Kasumi-1 (cell line): ENCODE measurements around the gene RASAL3.

Experiments used
- DNase-seq, 2 experiments: peaks; one replicate each; lab custom pipeline; 2025; lab: John Stamatoyannopoulos, UW

Gene RASAL3

DNA sequence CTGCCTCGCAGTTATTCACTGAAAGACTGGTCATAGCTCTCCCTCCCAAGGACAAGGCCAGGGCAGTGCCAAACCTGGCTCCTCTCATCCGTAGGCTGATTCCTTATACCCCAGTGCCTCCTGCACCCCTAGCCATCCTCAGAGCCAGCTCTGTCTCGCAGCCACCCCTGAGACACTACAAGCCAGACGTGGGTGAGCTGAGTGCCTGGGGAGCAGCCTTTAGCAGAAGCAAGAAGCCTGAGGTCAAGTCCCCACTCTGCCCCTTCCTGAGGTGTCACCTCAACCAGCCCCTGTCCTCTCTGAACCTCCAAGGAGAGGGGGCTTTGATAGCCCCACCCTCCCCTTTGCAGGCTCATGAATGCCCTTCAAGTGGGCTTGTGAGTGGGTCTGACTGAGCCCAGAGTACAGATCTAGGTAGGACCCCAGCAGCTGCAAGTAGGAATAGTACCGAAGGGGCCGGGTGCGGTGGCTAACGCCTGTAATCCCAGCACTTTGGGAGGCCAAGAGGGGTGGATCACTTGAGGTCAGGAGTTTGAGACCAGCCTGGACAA lies 30.8 kb downstream of the RASAL3 start:
- DNase-seq, result no peak

GRCh38 chr19:15432629-15433518 lies 31.5 kb downstream of the RASAL3 start:
- DNase-seq, result peak; percentile 73 to 77

DNA sequence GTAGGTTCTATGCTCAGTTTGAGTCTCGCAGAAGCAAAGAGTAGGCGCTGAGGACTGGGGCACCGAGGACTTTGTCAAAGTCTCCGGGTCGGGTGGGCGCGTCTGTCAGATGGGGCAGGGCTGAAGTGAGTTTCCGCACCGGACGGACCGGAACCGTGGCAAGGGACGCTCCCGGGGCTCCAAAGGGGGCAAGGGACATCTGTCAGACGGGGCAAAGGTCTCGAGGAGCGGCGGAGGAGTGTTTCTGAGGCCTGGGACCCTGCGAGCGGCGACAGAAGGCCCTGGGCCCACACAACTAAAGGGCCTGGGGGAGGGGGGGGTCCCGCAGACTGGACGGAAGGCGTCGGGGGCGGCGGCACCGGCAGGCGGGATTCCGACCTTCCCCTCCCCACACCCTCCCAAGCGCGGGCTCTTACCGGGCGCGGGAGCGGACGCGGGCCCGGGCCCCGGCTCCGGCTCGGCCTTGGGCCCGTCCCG lies 32.3 kb downstream of the RASAL3 start:
- no peak for DNase-seq

- no peak for DNase-seq
Measured at GRCh38 chr19:15431396-15432017, 32.8 kb downstream of the RASAL3 start.

- DNase-seq, result no peak
Measured at GRCh38 chr19:15430526-15431120, 33.7 kb downstream of the RASAL3 start.

GRCh38 chr19:15429825-15430467 lies 34.4 kb downstream of the RASAL3 start:
- DNase-seq, result no peak

DNA sequence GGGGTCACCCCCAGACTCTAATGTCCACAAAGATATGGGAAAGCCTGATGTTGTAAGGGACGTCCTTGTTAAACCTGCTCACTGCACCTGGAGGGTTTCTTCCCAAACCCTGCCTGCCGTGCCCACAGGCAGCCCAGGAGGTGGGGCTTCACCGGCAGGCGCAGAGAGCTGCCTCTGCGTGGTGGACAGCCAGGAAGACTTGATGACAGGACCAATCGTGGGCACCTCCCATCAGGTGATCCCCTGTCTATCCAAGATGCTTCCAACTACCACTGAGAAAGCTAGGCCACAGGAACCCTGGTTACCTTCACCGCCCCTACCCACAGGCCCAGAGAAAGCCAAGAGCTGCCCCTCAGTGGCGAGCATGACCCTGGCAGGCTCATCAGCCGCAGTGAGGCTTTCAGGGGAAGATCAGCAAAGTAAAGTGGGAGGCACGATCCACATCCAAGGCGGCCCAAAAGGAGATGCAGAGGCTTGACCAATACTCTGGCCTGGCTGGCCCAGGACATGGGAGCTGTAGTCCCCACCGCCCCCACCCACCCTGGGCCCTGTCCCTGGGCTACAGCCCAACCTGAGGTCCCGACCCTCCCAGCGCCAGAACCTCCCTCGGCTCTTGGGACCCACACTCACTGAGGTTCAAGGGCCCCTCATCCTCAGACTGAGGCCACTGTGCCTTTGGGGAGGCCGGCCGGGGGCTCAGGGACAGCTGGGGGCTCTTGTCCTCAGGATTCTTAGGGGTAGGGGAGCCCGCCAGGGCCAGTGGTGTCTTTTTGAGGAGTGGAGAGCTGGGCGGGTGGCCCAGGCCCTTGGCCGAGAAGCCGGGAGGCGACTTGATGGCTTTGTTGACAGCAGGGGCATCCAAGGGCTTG lies 35.2 kb downstream of the RASAL3 start:
- DNase-seq, result no peak

GRCh38 chr19:15427991-15428471 lies 36.3 kb downstream of the RASAL3 start:
- DNase-seq, result no peak

DNA sequence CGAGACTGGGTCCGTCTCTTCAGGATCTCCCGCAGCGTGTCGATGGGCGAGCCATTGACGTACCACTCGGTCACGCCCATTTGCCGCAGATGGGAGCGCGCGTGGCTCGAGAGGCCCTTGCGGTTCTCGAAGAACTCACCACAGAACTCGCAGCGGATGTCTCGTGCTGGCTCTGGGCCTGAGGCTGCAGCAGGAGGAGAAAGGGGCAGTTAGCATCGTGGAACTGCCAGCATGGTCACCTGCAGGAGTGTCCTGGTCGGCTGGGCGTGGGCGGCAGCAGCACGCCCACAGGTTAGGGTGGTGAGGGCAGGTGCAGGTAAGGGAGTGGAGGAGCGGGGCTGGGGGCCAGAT lies 37.0 kb downstream of the RASAL3 start:
- DNase-seq, result no peak

DNA sequence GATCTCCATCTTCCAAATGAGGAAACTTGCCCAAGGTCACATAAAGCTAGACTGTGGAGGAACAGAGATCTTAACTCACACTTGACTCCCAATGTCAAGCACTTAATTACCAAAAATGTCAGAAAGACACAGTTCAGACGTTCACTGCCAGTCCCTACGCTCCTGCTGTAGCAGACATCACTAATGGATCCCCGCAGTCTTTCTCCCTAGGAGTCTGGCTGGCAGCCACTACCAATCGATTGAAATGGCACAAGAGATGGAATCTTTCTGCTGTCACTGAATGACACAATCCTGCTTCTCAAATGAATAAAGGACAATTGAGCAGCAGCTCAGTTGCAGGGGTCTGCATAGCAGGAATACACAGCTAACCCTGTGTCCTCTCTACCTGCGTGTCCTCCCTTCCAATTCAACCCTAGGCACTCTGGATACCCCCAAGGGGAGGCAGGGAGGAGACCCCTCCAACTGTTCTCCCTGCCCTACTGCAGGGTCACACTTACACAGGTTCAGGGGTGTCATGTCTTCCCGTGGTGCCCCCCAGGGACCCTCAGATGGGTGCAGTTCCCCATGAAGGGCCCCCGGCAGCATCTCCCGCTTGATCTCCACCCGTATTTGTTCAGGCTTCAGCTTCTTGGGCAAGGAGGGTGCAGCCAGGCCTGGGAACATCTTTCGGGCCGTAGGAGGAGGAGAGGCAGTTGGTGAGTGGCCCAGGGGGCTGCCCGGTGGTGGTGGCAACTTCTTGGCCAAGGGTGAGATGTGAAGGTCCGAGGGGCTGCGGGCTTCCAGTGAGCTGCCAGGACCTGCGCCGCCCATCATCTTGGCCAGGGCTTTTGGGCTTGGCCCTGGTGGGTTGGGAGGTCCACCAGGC lies 37.6 kb downstream of the RASAL3 start:
- no peak for DNase-seq

DNA sequence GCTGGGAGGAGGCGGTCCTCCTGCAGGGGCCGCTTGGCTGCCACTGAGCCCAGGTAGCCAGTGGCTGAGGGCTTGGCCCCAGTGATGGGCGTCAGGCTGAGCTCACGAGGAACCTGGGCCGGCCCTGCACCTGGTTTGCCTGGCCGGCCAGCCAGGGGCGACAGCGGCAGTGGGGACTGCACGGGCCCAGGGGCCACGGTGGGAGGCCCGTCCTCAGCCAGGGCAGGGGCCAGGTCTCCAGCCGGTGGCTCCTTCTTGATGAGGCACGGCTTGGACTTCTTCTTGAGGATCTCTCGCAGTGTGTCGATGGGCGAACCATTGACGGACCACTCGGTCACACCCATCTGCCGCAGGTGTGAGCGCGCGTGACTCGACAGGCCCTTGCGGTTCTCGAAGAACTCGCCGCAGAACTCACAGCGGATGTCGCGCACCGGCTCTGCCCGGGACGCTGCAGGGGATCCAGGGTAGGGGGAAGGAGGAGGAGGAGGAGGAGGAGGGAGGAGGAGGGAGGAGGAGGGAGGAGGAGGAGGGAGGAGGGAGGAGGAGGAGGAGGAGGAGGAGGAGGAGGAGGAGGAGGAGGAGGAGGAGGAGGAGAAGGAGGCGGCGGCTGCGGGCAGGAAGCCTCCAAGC lies 38.9 kb downstream of the RASAL3 start:
- no peak for DNase-seq

GRCh38 chr19:15424692-15425272 lies 39.6 kb downstream of the RASAL3 start:
- no peak for DNase-seq

DNA sequence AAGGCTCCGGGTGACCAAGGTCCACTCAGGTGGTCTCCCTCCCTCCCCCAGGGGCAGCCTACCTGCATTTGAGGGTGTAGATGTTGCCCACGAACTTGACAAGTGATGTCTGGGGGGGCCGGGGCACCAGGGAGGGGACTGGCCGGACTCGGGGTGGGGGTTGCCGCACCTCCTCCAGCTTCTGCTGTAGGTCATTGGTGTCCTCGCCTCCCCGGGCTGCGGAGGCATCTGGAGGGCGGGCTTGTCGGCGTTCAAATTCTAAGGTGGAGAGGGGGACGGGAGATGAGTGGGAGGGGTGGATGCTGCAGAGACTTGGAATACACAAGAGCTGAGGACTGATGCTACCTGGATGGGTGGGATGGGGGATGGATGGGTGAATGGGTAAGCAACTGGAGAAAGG lies 40.2 kb downstream of the RASAL3 start:
- no peak for DNase-seq

DNA sequence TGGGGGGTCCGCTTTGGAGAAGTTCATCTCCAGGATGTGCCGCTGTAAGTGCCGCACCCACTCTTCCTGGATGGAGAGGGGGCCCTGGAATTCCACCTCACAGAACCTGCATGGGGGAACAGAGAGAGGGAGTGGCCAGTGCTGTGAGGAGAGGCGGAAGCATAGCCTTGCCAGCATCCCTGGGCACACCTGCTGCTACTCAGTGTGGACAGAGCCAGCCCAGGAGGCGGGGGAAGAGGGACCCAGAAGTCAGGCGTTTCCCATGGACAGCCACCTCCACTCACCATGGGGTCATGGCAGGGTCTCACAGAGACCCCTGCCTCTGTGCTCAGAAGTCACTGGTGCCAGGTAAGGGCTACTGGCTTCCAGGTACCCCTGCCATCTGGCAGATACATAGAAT lies 41.2 kb downstream of the RASAL3 start:
- DNase-seq, result no peak

- no peak for DNase-seq
Measured at GRCh38 chr19:15422296-15423075, 41.9 kb downstream of the RASAL3 start.

- no peak for DNase-seq
Measured at GRCh38 chr19:15421721-15422260, 42.6 kb downstream of the RASAL3 start.

DNA sequence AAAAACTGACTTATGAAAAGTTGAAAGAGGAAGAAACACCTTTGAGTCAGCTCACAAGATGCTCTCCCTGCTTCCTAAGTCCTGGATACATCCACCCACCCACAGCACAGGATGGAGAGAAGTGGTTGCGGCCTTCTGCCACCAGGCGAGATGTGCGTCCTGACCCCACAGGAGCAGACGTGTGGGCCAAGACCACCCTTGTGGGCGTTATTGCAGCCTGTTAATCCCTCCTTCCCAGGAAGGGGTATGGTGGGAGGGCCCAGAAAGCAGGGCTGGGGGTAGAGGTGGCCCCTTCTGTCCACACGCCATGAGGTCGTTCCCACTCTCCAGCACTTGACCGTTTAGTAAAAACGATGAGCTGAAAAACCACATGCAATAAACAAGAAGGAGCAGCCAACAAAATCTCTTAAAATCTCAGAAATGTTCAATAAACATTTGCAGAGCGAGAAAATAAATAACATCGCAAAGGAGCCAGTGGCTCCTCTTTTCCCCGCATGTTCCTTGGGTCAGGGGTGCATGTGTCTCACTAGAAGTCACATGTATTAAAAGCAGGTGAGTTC lies 43.1 kb downstream of the RASAL3 start:
- DNase-seq, result no peak
